Effector memory CD8-positive, alpha-beta T cell (primary cell): ENCODE results near the gene SLCO2B1.

Experiments
- ATAC-seq: fragments of 150-1000 bp; cut with Tn5 transposase; replicated peaks from 2 replicates; pipeline ENCODE4 v1.10.0; 2021; ENCODE audit warnings: mild to moderate bottlenecking, moderate library complexity
- DNase-seq, 3 experiments: peaks; one replicate each; pipeline ENCODE4 v3.0.0; 2021
- H3K27ac Mint-ChIP-seq, 2 donors: one replicate each; pipeline ENCODE4 v1.8.0; 2022; ENCODE audit warnings: mild to moderate bottlenecking in 2 of 2, mixed read lengths in 2 of 2, moderate library complexity in 2 of 2
- H3K27me3 Mint-ChIP-seq, 2 donors: one replicate each; pipeline ENCODE4 v1.8.0; 2022; ENCODE audit warnings: mixed read lengths in 2 of 2
- H3K36me3 Mint-ChIP-seq: one replicate; pipeline ENCODE4 v1.8.0; 2022; ENCODE audit warnings: mild to moderate bottlenecking, moderate library complexity, mixed read lengths; ENCODE audit not compliant: insufficient read depth
- H3K4me1 Mint-ChIP-seq, 2 donors: one replicate each; pipeline ENCODE4 v1.8.0; 2022; ENCODE audit warnings: low read depth in 2 of 2, mixed read lengths in 2 of 2
- H3K4me3 Mint-ChIP-seq, 2 donors: one replicate each; pipeline ENCODE4 v1.8.0; 2022; ENCODE audit warnings: mild to moderate bottlenecking in 2 of 2, mixed read lengths in 2 of 2, moderate library complexity in 2 of 2
- H3K9me3 Mint-ChIP-seq, 2 donors: one replicate each; pipeline ENCODE4 v1.8.0; 2022; ENCODE audit warnings: mixed read lengths in 2 of 2

The SLCO2B1 gene

DNA sequence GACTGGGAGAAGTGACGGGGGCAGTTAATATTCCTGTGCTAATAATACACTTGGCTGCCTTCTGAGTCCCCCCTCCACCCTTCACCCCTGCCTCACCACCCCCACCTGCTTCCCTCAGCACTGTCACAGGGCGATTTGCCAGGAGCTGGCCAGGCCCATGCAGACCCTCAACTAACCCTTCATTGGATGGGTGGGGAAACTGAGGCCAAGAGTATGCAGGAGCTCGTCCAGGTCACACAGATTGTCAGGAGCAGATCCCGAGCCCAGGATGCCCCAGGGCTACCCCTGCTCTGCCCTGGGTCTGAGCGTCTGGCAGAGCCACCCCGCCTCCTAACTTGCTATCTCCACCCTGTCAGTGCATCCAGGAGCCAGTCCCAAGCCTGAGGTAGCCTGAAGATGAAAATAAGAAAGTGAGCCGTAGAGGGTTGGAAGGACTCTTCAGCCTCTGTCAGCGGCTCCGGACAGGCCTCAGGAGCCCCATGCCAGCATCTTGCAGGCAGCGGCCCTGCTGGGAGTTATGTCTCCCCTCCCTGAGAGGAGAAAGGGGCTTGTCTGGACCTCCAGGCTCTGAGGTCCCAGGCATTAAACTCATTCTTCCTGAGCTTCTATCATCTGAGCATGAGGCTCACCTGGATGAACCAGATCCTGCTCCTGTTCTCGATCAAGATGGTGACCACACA, 95.9 kb downstream of the SLCO2B1 start:
- Mint-ChIP-seq H3K9me3 (no peaks in the 10 kb centered on the region), H3K27me3 (peaks cover 27 to 39% of the 10 kb centered on the region in 2 donors), H3K27ac (no peak overlapping the region), H3K4me1 (peaks cover 5 to 7% of the 10 kb centered on the region in 2 donors), H3K36me3 (peaks cover 5% of the 10 kb centered on the region), H3K4me3 (no peak overlapping the region)
- DNase-seq = no peak
- ATAC-seq = no peak

GRCh38 chr11:75248924-75249256, 98.0 kb downstream of the SLCO2B1 start:
- peaks cover 15 to 21% of the 10 kb centered on the region in 2 donors for H3K27me3 Mint-ChIP-seq
- peaks cover 0 to 2% of the 10 kb centered on the region in 2 donors for H3K4me1 Mint-ChIP-seq
- H3K9me3 Mint-ChIP-seq = peaks cover 0 to 2% of the 10 kb centered on the region in 2 donors
- H3K4me3 Mint-ChIP-seq = no peak overlapping the region
- ATAC-seq (no peak), DNase-seq (no peak)
- H3K36me3 Mint-ChIP-seq = no peaks in the 10 kb centered on the region
- no peak overlapping the region for H3K27ac Mint-ChIP-seq

DNA sequence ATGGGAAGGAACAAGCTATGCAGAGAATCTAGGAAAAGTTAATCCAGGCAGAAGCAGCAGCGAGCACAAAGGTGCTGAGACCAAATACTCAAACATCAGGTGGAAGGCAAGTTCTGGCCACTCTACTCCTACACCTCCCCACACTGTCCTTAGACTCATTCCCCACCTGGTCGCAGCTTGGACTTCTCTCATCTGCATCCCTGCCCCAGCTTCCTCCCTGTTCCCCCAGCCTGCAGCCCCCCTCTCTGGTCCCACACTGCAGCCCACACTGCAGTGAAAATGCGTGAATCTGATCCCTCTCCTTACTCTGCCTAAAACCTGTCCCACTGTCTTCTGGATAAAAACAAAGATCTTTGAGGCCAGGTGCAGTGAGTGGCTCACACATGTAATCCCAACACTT, 98.8 kb downstream of the SLCO2B1 start:
- Mint-ChIP-seq H3K4me3 (no peak overlapping the region), H3K36me3 (no peaks in the 10 kb centered on the region), H3K27me3 (peaks cover 15 to 21% of the 10 kb centered on the region in 2 donors), H3K27ac (no peak overlapping the region), H3K9me3 (peaks cover 0 to 2% of the 10 kb centered on the region in 2 donors), H3K4me1 (peaks cover 0 to 2% of the 10 kb centered on the region in 2 donors)
- ATAC-seq = no peak
- DNase-seq = no peak

DNA sequence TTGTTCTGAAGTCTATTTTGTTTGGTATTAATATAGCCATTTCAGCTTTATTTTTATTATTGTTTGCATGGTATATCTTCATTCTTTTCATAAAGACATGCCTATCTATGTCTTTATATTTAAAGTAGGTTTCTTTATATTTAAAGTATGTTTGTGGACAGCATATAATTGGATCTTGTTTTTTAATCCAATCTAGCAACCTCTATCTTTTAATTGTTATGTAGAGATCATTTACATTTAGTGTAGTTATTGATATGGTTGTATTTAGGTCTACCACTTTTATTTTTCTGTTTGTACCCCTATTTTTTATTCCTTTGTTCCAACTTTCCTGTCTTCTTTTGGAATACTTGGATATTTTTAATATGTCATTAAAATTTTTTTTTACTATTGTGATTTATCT, 103.4 kb downstream of the SLCO2B1 start:
- H3K36me3 Mint-ChIP-seq = no peaks in the 10 kb centered on the region
- no peaks in the 10 kb centered on the region for H3K4me1 Mint-ChIP-seq
- ATAC-seq (no peak), DNase-seq (no peak)
- H3K27me3 Mint-ChIP-seq = peaks cover 15 to 17% of the 10 kb centered on the region in 2 donors
- H3K27ac Mint-ChIP-seq = no peak overlapping the region
- no peak overlapping the region for H3K4me3 Mint-ChIP-seq
- peaks cover 0 to 2% of the 10 kb centered on the region in 2 donors for H3K9me3 Mint-ChIP-seq
